Keratinocyte (primary cell): ENCODE results near the gene ATP9B.

Experiments used
- EZH2 ChIP-seq: IDR thresholded peaks from one replicate; pipeline ENCODE4 v1.6.1; 2012; ENCODE audit warnings: inconsistent platforms, mild to moderate bottlenecking, low read length, moderate library complexity
- TF ChIP-seq, protein P1 (sequence below), 3 experiments: IDR thresholded peaks in 1 of 3; conservative IDR thresholded peaks in 1 of 3; optimal IDR thresholded peaks in 1 of 3; 2 replicates in 2 of 3; 3 replicates in 1 of 3; pipeline versions ENCODE3 to v1.5.1; 2011; ENCODE audit warnings: low read length in 3 of 3, mild to moderate bottlenecking in 3 of 3, moderate library complexity in 2 of 3, control low read depth in 1 of 3, inconsistent platforms in 1 of 3; ENCODE audit not compliant: insufficient read depth in 2 of 3; ENCODE audit errors: extremely low read depth in 1 of 3

DNA sequence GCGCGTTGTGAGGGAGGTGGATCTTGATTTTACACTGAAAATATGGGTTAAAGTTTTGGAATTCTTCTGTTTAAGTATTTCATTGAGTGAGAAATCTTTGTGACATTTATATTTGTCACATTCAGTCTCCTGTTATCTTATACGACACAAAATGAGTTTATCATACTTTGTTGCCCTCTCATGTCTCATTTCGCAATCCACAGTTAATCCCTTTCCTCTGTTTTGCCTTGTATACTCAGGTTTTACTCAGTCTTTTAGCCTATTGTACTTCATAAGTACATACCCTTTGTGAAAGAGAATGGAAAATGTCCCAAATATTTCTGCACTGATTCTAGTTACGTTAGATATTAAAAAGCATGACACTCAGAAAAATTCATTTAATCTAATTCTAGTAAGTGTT, 142.7 kb downstream of the ATP9B start:
- TF ChIP-seq, protein P1, sequence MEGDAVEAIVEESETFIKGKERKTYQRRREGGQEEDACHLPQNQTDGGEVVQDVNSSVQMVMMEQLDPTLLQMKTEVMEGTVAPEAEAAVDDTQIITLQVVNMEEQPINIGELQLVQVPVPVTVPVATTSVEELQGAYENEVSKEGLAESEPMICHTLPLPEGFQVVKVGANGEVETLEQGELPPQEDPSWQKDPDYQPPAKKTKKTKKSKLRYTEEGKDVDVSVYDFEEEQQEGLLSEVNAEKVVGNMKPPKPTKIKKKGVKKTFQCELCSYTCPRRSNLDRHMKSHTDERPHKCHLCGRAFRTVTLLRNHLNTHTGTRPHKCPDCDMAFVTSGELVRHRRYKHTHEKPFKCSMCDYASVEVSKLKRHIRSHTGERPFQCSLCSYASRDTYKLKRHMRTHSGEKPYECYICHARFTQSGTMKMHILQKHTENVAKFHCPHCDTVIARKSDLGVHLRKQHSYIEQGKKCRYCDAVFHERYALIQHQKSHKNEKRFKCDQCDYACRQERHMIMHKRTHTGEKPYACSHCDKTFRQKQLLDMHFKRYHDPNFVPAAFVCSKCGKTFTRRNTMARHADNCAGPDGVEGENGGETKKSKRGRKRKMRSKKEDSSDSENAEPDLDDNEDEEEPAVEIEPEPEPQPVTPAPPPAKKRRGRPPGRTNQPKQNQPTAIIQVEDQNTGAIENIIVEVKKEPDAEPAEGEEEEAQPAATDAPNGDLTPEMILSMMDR (optimal IDR thresholded peaks at IDR 0.05 in 1 of 3, IDR thresholded peaks at IDR 0.05 in 1 of 3, conservative IDR thresholded peaks at IDR 0.05 in 1 of 3; ENCODE audit: extremely low read depth in 1 of 3, insufficient read depth in 2 of 3, low read length in 3 of 3) = no peak
- no peak for TF ChIP-seq EZH2
